HepG2 (cell line): ENCODE results near the gene CDX2. TPM values are rescaled to one million over a fixed set of nuclear protein-coding genes. Genes with fewer than 3 reads are reported as not detected.

ENCODE experiments used
- ATAC-seq: fragments of 200-7000 bp; cut with Tn5 transposase; 3 replicates; pipeline ENCODE4 v1.9.1; 2020; ENCODE audit warnings: mild to moderate bottlenecking, moderate library complexity
- BruUV-seq: library from RNA; stranded (reverse); fragments of 400-500 nt; replicated peaks from 2 replicates; lab custom pipeline; 2021; lab: Mats Ljungman, UMichigan
- CTCF ChIA-PET: fragments of 300-600 bp; formaldehyde crosslinking; extraction: SDS; loops from one replicate; lab custom pipeline; 2021; ENCODE audit warnings: low total read pairs, inconsistent platforms, low intra/inter-chr PET ratio; lab: Yijun Ruan, JAX
- POLR2A ChIA-PET: fragments of 350-600 bp; sonication (Branson Sonifier 250); formaldehyde crosslinking; loops from one replicate; lab custom pipeline; 2020; ENCODE audit warnings: antibody characterized with exemption, inconsistent platforms; lab: Yijun Ruan, JAX
- DNase-seq: peaks from one replicate; pipeline ENCODE4 v3.0.0-alpha.2; 2015; ENCODE audit warnings: low spot score
- FAIRE-seq: peaks from 3 replicates; lab custom pipeline; 2011; peaks lifted over from hg19 to GRCh38; lab: Jason Lieb, UNC
- H2AFZ ChIP-seq: one replicate; pipeline ENCODE4 v1.6.1; 2011; ENCODE audit warnings: low read length, inconsistent platforms
- H3K27ac ChIP-seq: fragments of 300-600 bp; 3 replicates; pipeline ENCODE4 v1.8.0; 2011; ENCODE audit warnings: mixed run types, mild to moderate bottlenecking, mixed read lengths, low read length, inconsistent platforms; ENCODE audit not compliant: insufficient read depth; ENCODE audit errors: extremely low read length
- H3K27me3 ChIP-seq, 2 experiments: fragments of 200-600 bp in 1 of 2; 2 replicates in 1 of 2; 3 replicates in 1 of 2; pipeline versions ENCODE4 v1.6.0 to v1.8.0; 2011; ENCODE audit warnings: low read length in 2 of 2, mild to moderate bottlenecking in 2 of 2, moderate library complexity in 2 of 2, inconsistent platforms in 1 of 2; ENCODE audit not compliant: insufficient read depth in 2 of 2, control insufficient read depth in 1 of 2
- H3K36me3 ChIP-seq, 2 experiments: fragments of 200-600 bp in 1 of 2; replicated peaks in 1 of 2; 2 replicates in 1 of 2; 3 replicates in 1 of 2; pipeline versions ENCODE4 v1.5.1 to v1.8.0; 2011; ENCODE audit warnings: low read length in 2 of 2, inconsistent platforms in 1 of 2; ENCODE audit not compliant: insufficient read depth in 2 of 2, control insufficient read depth in 1 of 2
- H3K4me1 ChIP-seq: 2 replicates; pipeline ENCODE4 v1.5.1; 2012; ENCODE audit warnings: low read length, inconsistent platforms; ENCODE audit not compliant: insufficient read depth
- H3K4me2 ChIP-seq: 2 replicates; pipeline ENCODE4 v1.6.0; 2011; ENCODE audit warnings: low read depth, low read length, inconsistent platforms
- H3K4me3 ChIP-seq, 3 experiments: fragments of 200-600 bp in 1 of 3; sonication (generic), shearing (Covaris generic) in 1 of 3; replicated peaks in 1 of 3; 2 replicates each; pipeline ENCODE4 v1.5.1; 2011 to 2016; ENCODE audit warnings: low read length in 3 of 3, inconsistent platforms in 2 of 3, low read depth in 2 of 3, mild to moderate bottlenecking in 2 of 3, control low read depth in 1 of 3, mixed read lengths in 1 of 3; ENCODE audit not compliant: insufficient read depth in 1 of 3
- H3K79me2 ChIP-seq: one replicate; pipeline ENCODE4 v1.6.1; 2011; ENCODE audit warnings: low read length, inconsistent platforms; ENCODE audit not compliant: insufficient read depth
- H3K9ac ChIP-seq: 2 replicates; pipeline ENCODE4 v1.6.0; 2011; ENCODE audit warnings: mild to moderate bottlenecking, low read depth, low read length, inconsistent platforms; ENCODE audit not compliant: insufficient read depth
- H3K9me3 ChIP-seq: 2 replicates; pipeline ENCODE4 v1.5.1; 2012; ENCODE audit warnings: mild to moderate bottlenecking, low read length
- H4K20me1 ChIP-seq: 2 replicates; pipeline ENCODE4 v1.6.0; 2011; ENCODE audit warnings: inconsistent platforms, mild to moderate bottlenecking, low read length, moderate library complexity; ENCODE audit not compliant: insufficient read depth
- FOXC1 ChIP-seq: sonication (generic); formaldehyde crosslinking; IDR thresholded peaks from 2 replicates; pipeline ENCODE4 v1.8.0; 2022; ENCODE audit warnings: mild to moderate bottlenecking, missing genetic modification reagents, borderline replicate concordance
- GTF3A ChIP-seq: sonication (generic); formaldehyde crosslinking; conservative IDR thresholded peaks from 2 replicates; pipeline ENCODE4 v1.4.0; 2020; ENCODE audit warnings: mild to moderate bottlenecking, missing genetic modification reagents
- KAT7 ChIP-seq: IDR thresholded peaks from 2 replicates; pipeline ENCODE4 v1.6.1; 2018; ENCODE audit warnings: borderline replicate concordance, missing compliant biosample characterization
- KDM1A ChIP-seq: IDR thresholded peaks from 2 replicates; pipeline ENCODE4 v1.6.1; 2016; ENCODE audit warnings: missing compliant biosample characterization
- KLF12 ChIP-seq: sonication (generic); formaldehyde crosslinking; IDR thresholded peaks from 2 replicates; pipeline ENCODE4 v1.4.0; 2020; ENCODE audit warnings: missing genetic modification reagents, borderline replicate concordance
- MAFG ChIP-seq: sonication (generic); formaldehyde crosslinking; IDR thresholded peaks from 2 replicates; pipeline ENCODE4 v1.5.1; 2020; ENCODE audit warnings: mild to moderate bottlenecking, missing genetic modification reagents
- NCOR1 ChIP-seq: fragments of 200-600 bp; sonication (generic); IDR thresholded peaks from 2 replicates; pipeline ENCODE4 v1.7.0; 2017; ENCODE audit warnings: antibody characterized with exemption, low read length, borderline replicate concordance
- RARG ChIP-seq: sonication (generic); formaldehyde crosslinking; IDR thresholded peaks from 2 replicates; pipeline ENCODE4 v1.4.0; 2020; ENCODE audit warnings: low read depth, mild to moderate bottlenecking, missing genetic modification reagents
- SALL2 ChIP-seq: sonication (generic); formaldehyde crosslinking; IDR thresholded peaks from 2 replicates; pipeline ENCODE4 v1.8.1; 2023; ENCODE audit warnings: mild to moderate bottlenecking, missing genetic modification reagents, inconsistent platforms
- SPEN ChIP-seq: sonication (generic); formaldehyde crosslinking; IDR thresholded peaks from 2 replicates; pipeline ENCODE4 v1.5.1; 2020; ENCODE audit warnings: low read depth, mild to moderate bottlenecking, missing genetic modification reagents
- ZBTB7A ChIP-seq: sonication (generic); formaldehyde crosslinking; IDR thresholded peaks from 2 replicates; pipeline ENCODE4 v1.8.0; 2022; ENCODE audit warnings: mild to moderate bottlenecking, missing genetic modification reagents
- ZC3H4 ChIP-seq: sonication (generic); formaldehyde crosslinking; IDR thresholded peaks from 2 replicates; pipeline ENCODE4 v1.4.0; 2020; ENCODE audit warnings: missing genetic modification reagents, borderline replicate concordance
- ZNF225 ChIP-seq: sonication (generic); formaldehyde crosslinking; IDR thresholded peaks from 2 replicates; pipeline ENCODE4 v1.4.0; 2020; ENCODE audit warnings: mild to moderate bottlenecking, missing genetic modification reagents
- ZNF776 ChIP-seq: sonication (generic); formaldehyde crosslinking; IDR thresholded peaks from 2 replicates; pipeline ENCODE4 v1.4.0; 2020; ENCODE audit warnings: mild to moderate bottlenecking, missing genetic modification reagents
- WGBS: methylation state at CpG from one replicate; pipeline ENCODE4 v1.1.6; 2017; ENCODE audit warnings: low lambda C conversion rate; 5-methylcytosine and 5-hydroxymethylcytosine counted together
- in situ Hi-C: cut with HindIII; loops from 2 replicates; pipeline ENCODE4 v1.10.0; 2017; ENCODE audit warnings: low pct_unique_long_range_greater_than_20kb; ENCODE audit not compliant: extremely low pct_ligation_motif_present
- intact Hi-C: fragments of 100-400 bp; cut with micrococcal nuclease; formaldehyde crosslinking; loops from one replicate; pipeline ENCODE4 v1.10.0; 2022; ENCODE audit not compliant: unreplicated experiment
- polyA plus RNA-seq, 8 experiments: library from polyadenylated mRNA; depleted of rRNA in 3 of 8; stranded (reverse) in 7 of 8; unstranded in 1 of 8; fragments of >200 nt; fragmentation: Illumina TruSeq in 4 of 8; extraction: Trizol in 4 of 8; gene quantifications; 2 replicates each; pipeline versions ENCODE4 v1.2.1 to v1.2.3, GENCODE V29; 2011 to 2016; ENCODE audit warnings: low read depth in 4 of 8, missing spikeins in 1 of 8, mixed read lengths in 1 of 8; ENCODE audit not compliant: insufficient read depth in 1 of 8
- total RNA-seq, 5 experiments: library from RNA; depleted of rRNA; stranded (reverse); fragments of >200 nt; fragmentation: Illumina TruSeq; extraction: Trizol; gene quantifications; 2 replicates each; pipeline ENCODE4 v1.2.3, GENCODE V29; 2016; ENCODE audit warnings: low read depth in 1 of 5
- TF ChIP-seq, protein P1 (sequence below): IDR thresholded peaks from 2 replicates; pipeline ENCODE4 v1.4.0; 2020; ENCODE audit warnings: mild to moderate bottlenecking, missing genetic modification reagents
- TF ChIP-seq, protein P2 (sequence below): IDR thresholded peaks from 2 replicates; pipeline ENCODE4 v1.6.1; 2016; ENCODE audit warnings: missing biosample characterization, missing genetic modification reagents, low read depth

Gene CDX2
- total and polyA plus RNA-seq, 2 of the 13 experiments (the other 11 are each of a cell fraction or from before 2014, with no cell fraction given) = 0.04 TPM; not detected in 1

DNA sequence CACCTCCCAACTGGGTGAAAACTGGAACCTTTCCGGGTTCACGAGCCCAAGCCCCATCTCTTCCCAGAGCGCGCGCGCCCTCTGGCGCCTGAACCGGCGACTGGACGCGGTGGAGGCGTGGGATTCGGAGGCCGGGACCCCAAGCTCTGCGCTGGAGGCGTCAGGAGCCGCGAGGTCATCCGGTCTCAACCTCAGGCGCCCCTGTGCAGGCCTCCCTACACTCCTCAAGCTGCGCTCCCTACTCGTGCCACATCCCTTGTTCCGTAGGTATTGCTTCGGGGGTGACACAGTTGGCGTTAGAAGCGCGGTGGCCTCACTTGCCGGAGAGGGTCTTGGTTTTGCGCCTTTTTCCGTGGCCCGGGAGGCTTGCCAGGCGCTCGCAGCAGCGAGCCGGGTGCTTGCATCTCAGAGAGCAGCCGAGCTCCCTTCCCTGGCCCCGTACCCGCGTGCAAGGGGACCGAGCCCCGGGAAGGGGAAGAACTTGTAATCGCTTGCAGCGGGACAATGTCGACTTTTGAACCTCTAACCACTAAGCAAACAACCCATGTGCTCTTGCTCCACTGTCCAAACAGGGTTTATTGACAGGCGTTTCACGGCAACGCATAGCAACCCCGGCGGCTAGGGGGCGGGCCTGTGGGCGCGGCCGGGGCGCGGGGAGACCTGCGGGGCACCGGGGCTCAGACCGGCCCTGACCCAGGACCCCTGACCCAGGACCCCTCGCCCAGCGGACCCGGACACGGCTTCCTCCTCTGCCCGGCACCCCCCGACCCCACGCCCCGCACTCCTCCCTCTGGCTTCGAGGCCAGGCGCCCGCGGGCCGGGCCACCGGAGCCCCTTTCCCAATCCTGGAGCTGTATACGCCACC lies 8.5 kb downstream of the CDX2 start:
- Histone ChIP-seq H4K20me1 (no peaks in the 10 kb centered on the region), H3K9me3 (no peaks in the 10 kb centered on the region), H2AFZ (no peak overlapping the region), H3K79me2 (no peaks in the 10 kb centered on the region), H3K9ac (peak overlapping the region; percentile 80), H3K4me2 (peak overlapping the region; percentile 89), H3K4me3 (peak overlapping the region; percentile 55 to 77 (median 77)), H3K4me1 (peaks cover 61% of the 10 kb centered on the region), H3K27ac (peak overlapping the region; percentile 98), H3K36me3 (no peaks in the 10 kb centered on the region), H3K27me3 (peaks cover 3 to 10% of the 10 kb centered on the region in 2 experiments; a peak in 2 of 5 replicates)
- ChIA-PET POLR2A (interaction anchor here (0.6 to 2.4 kb wide), 10 partner anchors 15 to 969 kb away, joined by 3 to 9 read pairs (median 4); partner anchors contain the start of genes MTIF3 and PDX1), CTCF (interaction anchor here (1.4 kb wide), 1 partner anchor 91 kb away, joined by 4 read pairs; no protein-coding TSS in a partner anchor)
- TSS peak; percentile 81 for BruUV-seq
- FAIRE-seq = peak; percentile 96
- intact Hi-C loops = loop anchor here (1.0 to 2.0 kb wide), 4 partner anchors 24 to 598 kb away; no protein-coding TSS in a partner anchor
- peak; percentile 97 for DNase-seq
- WGBS = 0% methylated on average over 7 of the region's 73 CpGs
- peak; percentile 90 for ATAC-seq
- in situ Hi-C loops = loop anchor here (25.0 kb wide), 1 partner anchor 998 kb away; no protein-coding TSS in a partner anchor
- TF ChIP-seq RARG (CRISPR knock-in tag) (no peak), ZNF225 (CRISPR knock-in tag) (0 out of 2 replicates have a peak, but pooled peaks have one; percentile 42), KLF12 (CRISPR knock-in tag) (0 out of 2 replicates have a peak, but pooled peaks have one; percentile 51), KDM1A (CRISPR knock-in tag) (0 out of 2 replicates have a peak, but pooled peaks have one; percentile 63), KAT7 (CRISPR knock-in tag) (no peak), NCOR1 (no peak; the same call in 1 of the 2 replicates), SPEN (CRISPR knock-in tag) (peak; percentile 81; the same call in 1 of the 2 replicates), GTF3A (CRISPR knock-in tag) (0 out of 2 replicates have a peak, but pooled peaks have one; percentile 71), FOXC1 (CRISPR knock-in tag) (peak; percentile 78; the same call in 1 of the 2 replicates), ZC3H4 (no peak), ZBTB7A (CRISPR knock-in tag) (peak; percentile 71), MAFG (CRISPR knock-in tag) (no peak), ZNF776 (CRISPR knock-in tag) (0 out of 2 replicates have a peak, but pooled peaks have one; percentile 17), SALL2 (0 out of 2 replicates have a peak, but pooled peaks have one; percentile 40)
- TF ChIP-seq, protein P1, sequence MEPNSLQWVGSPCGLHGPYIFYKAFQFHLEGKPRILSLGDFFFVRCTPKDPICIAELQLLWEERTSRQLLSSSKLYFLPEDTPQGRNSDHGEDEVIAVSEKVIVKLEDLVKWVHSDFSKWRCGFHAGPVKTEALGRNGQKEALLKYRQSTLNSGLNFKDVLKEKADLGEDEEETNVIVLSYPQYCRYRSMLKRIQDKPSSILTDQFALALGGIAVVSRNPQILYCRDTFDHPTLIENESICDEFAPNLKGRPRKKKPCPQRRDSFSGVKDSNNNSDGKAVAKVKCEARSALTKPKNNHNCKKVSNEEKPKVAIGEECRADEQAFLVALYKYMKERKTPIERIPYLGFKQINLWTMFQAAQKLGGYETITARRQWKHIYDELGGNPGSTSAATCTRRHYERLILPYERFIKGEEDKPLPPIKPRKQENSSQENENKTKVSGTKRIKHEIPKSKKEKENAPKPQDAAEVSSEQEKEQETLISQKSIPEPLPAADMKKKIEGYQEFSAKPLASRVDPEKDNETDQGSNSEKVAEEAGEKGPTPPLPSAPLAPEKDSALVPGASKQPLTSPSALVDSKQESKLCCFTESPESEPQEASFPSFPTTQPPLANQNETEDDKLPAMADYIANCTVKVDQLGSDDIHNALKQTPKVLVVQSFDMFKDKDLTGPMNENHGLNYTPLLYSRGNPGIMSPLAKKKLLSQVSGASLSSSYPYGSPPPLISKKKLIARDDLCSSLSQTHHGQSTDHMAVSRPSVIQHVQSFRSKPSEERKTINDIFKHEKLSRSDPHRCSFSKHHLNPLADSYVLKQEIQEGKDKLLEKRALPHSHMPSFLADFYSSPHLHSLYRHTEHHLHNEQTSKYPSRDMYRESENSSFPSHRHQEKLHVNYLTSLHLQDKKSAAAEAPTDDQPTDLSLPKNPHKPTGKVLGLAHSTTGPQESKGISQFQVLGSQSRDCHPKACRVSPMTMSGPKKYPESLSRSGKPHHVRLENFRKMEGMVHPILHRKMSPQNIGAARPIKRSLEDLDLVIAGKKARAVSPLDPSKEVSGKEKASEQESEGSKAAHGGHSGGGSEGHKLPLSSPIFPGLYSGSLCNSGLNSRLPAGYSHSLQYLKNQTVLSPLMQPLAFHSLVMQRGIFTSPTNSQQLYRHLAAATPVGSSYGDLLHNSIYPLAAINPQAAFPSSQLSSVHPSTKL = peak; percentile 96
- TF ChIP-seq, protein P2, sequence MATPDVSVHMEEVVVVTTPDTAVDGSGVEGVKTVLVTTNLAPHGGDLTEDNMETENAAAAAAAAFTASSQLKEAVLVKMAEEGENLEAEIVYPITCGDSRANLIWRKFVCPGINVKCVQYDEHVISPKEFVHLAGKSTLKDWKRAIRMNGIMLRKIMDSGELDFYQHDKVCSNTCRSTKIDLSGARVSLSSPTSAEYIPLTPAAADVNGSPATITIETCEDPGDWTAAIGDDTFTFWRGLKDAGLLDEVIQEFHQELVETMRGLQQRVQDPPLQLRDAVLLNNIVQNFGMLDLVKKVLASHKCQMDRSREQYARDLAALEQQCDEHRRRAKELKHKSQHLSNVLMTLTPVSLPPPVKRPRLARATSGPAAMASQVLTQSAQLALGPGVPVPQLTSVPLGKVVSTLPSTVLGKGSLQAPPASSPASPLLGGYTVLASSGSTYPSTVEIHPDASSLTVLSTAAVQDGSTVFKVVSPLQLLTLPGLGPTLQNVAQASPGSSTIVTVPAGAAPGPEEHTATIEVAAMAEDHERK (CRISPR knock-in tag) = no peak
